Mesenchymal stem cell (in vitro differentiated cells and primary cell): ENCODE results near the gene TFF2.

Source experiments
- DNase-seq: peaks from one replicate; pipeline ENCODE4 v3.0.0-alpha.2; 2013
- H2AFZ ChIP-seq: one replicate; pipeline ENCODE4 v1.6.1; 2013; ENCODE audit warnings: low read depth, mild to moderate bottlenecking, control low read depth, inconsistent platforms, low read length, moderate library complexity
- H2AK5ac ChIP-seq: 2 replicates; pipeline ENCODE4 v1.6.1; 2013; ENCODE audit warnings: low read length, moderate library complexity, mild to moderate bottlenecking, inconsistent platforms; ENCODE audit not compliant: severe bottlenecking
- H2BK120ac ChIP-seq: one replicate; pipeline ENCODE4 v1.6.1; 2013; ENCODE audit warnings: low read depth, mild to moderate bottlenecking, inconsistent platforms, low read length, moderate library complexity
- H2BK12ac ChIP-seq, 2 experiments: one replicate each; pipeline ENCODE4 v1.6.1; 2013; ENCODE audit warnings: inconsistent platforms in 2 of 2, low read length in 2 of 2, mild to moderate bottlenecking in 2 of 2, moderate library complexity in 2 of 2, control low read depth in 1 of 2
- H2BK15ac ChIP-seq: one replicate; pipeline ENCODE4 v1.6.1; 2013; ENCODE audit warnings: mild to moderate bottlenecking, low read depth, inconsistent platforms; ENCODE audit not compliant: poor library complexity, severe bottlenecking
- H2BK5ac ChIP-seq: 2 replicates; pipeline ENCODE4 v1.6.1; 2013; ENCODE audit warnings: low read depth, mild to moderate bottlenecking, low read length, control low read depth, inconsistent platforms; ENCODE audit not compliant: poor library complexity, severe bottlenecking
- H3K14ac ChIP-seq, 2 experiments: one replicate each; pipeline ENCODE4 v1.6.1; 2013; ENCODE audit warnings: inconsistent platforms in 2 of 2, low read length in 2 of 2, control low read depth in 1 of 2, mild to moderate bottlenecking in 1 of 2, moderate library complexity in 1 of 2
- H3K18ac ChIP-seq, 2 experiments: one replicate each; pipeline ENCODE4 v1.6.1; 2013; ENCODE audit warnings: inconsistent platforms in 2 of 2, low read length in 2 of 2, control low read depth in 1 of 2, low read depth in 1 of 2, mild to moderate bottlenecking in 1 of 2
- H3K23ac ChIP-seq, 2 experiments: one replicate each; pipeline ENCODE4 v1.6.1; 2013; ENCODE audit warnings: inconsistent platforms in 2 of 2, low read length in 2 of 2, mild to moderate bottlenecking in 2 of 2, moderate library complexity in 2 of 2, control low read depth in 1 of 2
- H3K27ac ChIP-seq: 2 replicates; pipeline ENCODE4 v1.5.1; 2013; ENCODE audit warnings: mild to moderate bottlenecking, moderate library complexity, low read length, control low read depth, inconsistent platforms; ENCODE audit not compliant: poor library complexity, severe bottlenecking
- H3K27me3 ChIP-seq, 2 experiments: 2 replicates each; pipeline versions ENCODE4 v1.6.1 to v1.7.0; 2013; ENCODE audit warnings: low read length in 2 of 2, mild to moderate bottlenecking in 2 of 2, moderate library complexity in 2 of 2, control low read depth in 1 of 2, inconsistent platforms in 1 of 2; ENCODE audit not compliant: control insufficient read depth in 1 of 2, insufficient read depth in 1 of 2
- H3K36me3 ChIP-seq, 2 experiments: 2 replicates each; pipeline versions ENCODE4 v1.6.1 to v1.7.0; 2013; ENCODE audit warnings: low read length in 2 of 2, control low read depth in 1 of 2, inconsistent platforms in 1 of 2, low read depth in 1 of 2, mild to moderate bottlenecking in 1 of 2; ENCODE audit not compliant: insufficient read depth in 2 of 2, control insufficient read depth in 1 of 2
- H3K4ac ChIP-seq, 2 experiments: one replicate each; pipeline ENCODE4 v1.6.1; 2013; ENCODE audit warnings: inconsistent platforms in 2 of 2, low read length in 2 of 2, mild to moderate bottlenecking in 2 of 2, moderate library complexity in 2 of 2, control low read depth in 1 of 2, low read depth in 1 of 2
- H3K4me1 ChIP-seq: 2 replicates; pipeline ENCODE4 v1.6.1; 2013; ENCODE audit warnings: low read depth, low read length, control low read depth; ENCODE audit not compliant: control insufficient read depth, insufficient read depth
- H3K4me2 ChIP-seq: 2 replicates; pipeline ENCODE4 v1.6.1; 2013; ENCODE audit warnings: low read length, mild to moderate bottlenecking, inconsistent platforms; ENCODE audit not compliant: poor library complexity, severe bottlenecking
- H3K4me3 ChIP-seq, 2 experiments: 2 replicates each; pipeline versions ENCODE4 v1.5.1 to v1.7.0; 2013; ENCODE audit warnings: low read length in 2 of 2, mild to moderate bottlenecking in 2 of 2, control low read depth in 1 of 2, low read depth in 1 of 2; ENCODE audit not compliant: insufficient read depth in 1 of 2
- H3K79me1 ChIP-seq: replicated peaks from 2 replicates; pipeline ENCODE4 v1.6.1; 2013; ENCODE audit warnings: mild to moderate bottlenecking, control low read depth, low read length, inconsistent platforms; ENCODE audit not compliant: poor library complexity, severe bottlenecking
- H3K9ac ChIP-seq: 2 replicates; pipeline ENCODE4 v1.7.0; 2013; ENCODE audit warnings: mild to moderate bottlenecking, low read length, moderate library complexity
- H3K9me3 ChIP-seq: 2 replicates; pipeline ENCODE4 v1.7.0; 2013; ENCODE audit warnings: mild to moderate bottlenecking, low read length; ENCODE audit not compliant: control insufficient read depth
- H4K8ac ChIP-seq: one replicate; pipeline ENCODE4 v1.6.1; 2013; ENCODE audit warnings: inconsistent platforms, mild to moderate bottlenecking, low read length, moderate library complexity
- H4K91ac ChIP-seq: one replicate; pipeline ENCODE4 v1.6.1; 2013; ENCODE audit warnings: mild to moderate bottlenecking, low read length, inconsistent platforms
- WGBS: methylation state at CpG from one replicate; pipeline ENCODE4 v1.1.7; 2013; ENCODE audit warnings: mixed read lengths; 5-methylcytosine and 5-hydroxymethylcytosine counted together

TFF2 gene

DNA sequence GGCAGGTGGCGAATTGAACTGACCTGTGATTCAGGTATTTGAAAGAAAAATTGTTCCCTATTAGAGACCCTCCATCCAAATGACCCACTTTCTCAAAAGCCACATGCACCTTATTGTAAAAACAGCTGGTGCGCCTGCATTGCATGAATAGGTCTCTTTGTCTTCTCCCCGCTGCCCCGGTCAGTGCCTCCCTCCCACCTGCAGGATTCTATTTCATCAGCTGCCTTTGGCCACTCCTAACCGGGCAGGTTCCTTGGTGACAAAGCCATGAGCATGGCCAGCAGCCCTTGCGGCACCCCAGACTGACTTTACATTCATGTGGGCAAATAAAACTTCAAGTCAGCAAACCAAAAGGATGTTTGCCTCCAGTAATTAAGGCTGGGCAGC, 38.6 kb upstream of the TFF2 start:
- Histone ChIP-seq H3K9ac (no peak overlapping the region), H3K36me3 (no peaks in the 10 kb centered on the region), H2AFZ (no peak overlapping the region), H3K4me1 (peaks cover 27% of the 10 kb centered on the region), H3K4me3 (no peak overlapping the region), H3K23ac (no peak overlapping the region), H3K27me3 (peaks cover 0 to 54% of the 10 kb centered on the region in 2 experiments), H2BK5ac (no peak overlapping the region), H2AK5ac (no peak overlapping the region), H3K4me2 (no peak overlapping the region), H2BK120ac (no peak overlapping the region), H2BK12ac (no peak overlapping the region), H3K9me3 (no peaks in the 10 kb centered on the region), H3K14ac (no peak overlapping the region), H4K8ac (no peak overlapping the region), H4K91ac (no peak overlapping the region), H3K18ac (no peak overlapping the region), H3K79me1 (no peaks in the 10 kb centered on the region), H2BK15ac (no peak overlapping the region), H3K4ac (no peak overlapping the region), H3K27ac (no peak overlapping the region)
- WGBS: 62% methylated on average over 6 of the region's 6 CpGs
- no peak for DNase-seq

DNA sequence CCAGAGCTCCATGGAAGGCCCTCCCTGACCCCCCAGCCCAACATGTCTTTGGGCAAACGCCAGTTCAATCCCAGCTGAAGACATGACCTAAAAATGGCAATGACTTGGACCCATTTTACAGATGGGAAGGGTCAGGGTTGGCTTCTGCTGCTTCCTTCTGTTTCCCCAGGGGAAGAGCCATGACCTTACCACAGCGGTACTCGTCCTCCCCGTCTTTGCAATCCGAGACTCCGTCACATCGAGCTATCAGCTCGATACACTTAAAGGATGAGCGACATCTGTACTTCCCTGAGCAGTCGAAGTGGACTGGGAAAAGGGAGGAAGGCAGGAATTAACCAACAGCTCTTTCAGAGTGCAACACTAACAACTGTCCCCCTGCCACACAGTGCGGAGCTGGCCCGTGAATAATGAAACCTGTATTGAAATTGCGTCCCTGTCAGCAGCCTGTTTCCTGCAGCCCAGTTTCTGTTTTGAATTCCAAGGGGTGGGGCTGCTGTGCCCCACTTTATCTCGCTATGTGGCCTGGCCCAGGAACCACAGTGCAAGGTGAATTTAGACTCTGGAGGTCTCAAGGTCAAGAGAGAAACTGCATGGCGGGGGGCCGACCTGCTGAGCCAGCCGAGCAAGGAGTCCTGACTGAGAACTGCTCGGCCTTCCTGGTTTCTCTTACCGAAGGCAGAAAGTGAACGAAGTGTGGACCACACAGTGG, 38.1 kb upstream of the TFF2 start:
- no peak overlapping the region for H2BK12ac ChIP-seq
- H4K8ac ChIP-seq: no peak overlapping the region
- H3K9ac ChIP-seq: no peak overlapping the region
- DNase-seq: no peak
- H2BK5ac ChIP-seq: no peak overlapping the region
- no peak overlapping the region for H4K91ac ChIP-seq
- H3K27me3 ChIP-seq: peaks cover 0 to 54% of the 10 kb centered on the region in 2 experiments
- H3K27ac ChIP-seq: no peak overlapping the region
- H3K79me1 ChIP-seq: no peaks in the 10 kb centered on the region
- WGBS: 85% methylated on average over 20 of the region's 20 CpGs
- H2AK5ac ChIP-seq: no peak overlapping the region
- H2BK15ac ChIP-seq: no peak overlapping the region
- H3K4me2 ChIP-seq: no peak overlapping the region
- no peak overlapping the region for H3K4me3 ChIP-seq
- H3K9me3 ChIP-seq: no peaks in the 10 kb centered on the region
- no peak overlapping the region for H2AFZ ChIP-seq
- no peak overlapping the region for H3K23ac ChIP-seq
- no peak overlapping the region for H3K4ac ChIP-seq
- no peak overlapping the region for H3K14ac ChIP-seq
- no peak overlapping the region for H2BK120ac ChIP-seq
- peaks cover 27% of the 10 kb centered on the region for H3K4me1 ChIP-seq
- H3K36me3 ChIP-seq: no peaks in the 10 kb centered on the region
- no peak overlapping the region for H3K18ac ChIP-seq

DNA sequence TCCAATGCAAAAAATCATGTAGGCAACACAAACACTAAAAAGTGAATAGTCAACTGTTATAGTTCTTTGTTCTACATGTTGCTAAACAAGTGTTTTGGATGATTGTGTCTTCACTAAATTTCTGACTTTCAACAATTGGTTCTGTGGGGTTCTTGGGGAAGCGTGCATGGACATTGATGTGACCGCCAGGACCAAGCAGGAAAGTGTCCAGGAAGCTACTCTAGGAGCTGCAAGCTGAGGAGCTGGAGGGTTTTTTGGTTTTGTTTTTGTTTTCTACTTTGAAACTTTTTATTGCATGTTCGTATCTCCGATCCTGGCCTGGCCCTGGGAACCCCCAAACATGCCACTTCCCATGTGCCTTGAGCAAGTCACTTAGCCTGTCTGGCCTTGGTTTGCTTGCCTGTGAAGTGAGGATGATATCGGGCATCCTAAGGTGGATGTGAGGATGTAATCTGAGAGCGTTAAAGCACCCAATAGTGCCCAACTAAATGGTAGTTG, 37.1 kb upstream of the TFF2 start:
- 90% methylated on average over 6 of the region's 6 CpGs for WGBS

DNA sequence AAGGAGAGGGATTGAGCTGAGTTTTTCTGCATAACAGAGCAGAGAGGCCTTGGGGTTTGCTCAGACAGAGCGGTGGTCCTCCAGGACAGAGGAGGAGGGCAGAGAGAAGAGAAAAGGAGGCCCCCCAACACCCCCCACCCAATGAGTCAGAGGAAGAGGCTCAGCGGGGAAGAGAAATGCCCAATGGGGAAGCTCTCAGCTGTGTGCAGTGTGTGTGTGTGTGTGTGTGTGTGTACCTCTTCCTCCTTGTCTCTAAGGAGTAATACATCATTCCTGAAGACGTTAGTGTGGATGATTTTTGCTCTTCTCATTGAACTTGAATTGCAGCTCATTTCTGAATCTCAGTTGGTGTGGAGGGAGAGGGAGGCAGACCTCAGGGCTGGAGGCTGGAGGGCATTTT, 36.4 kb upstream of the TFF2 start:
- H4K8ac ChIP-seq: no peak overlapping the region
- H3K27me3 ChIP-seq: peaks cover 0 to 53% of the 10 kb centered on the region in 2 experiments
- no peak overlapping the region for H3K4me2 ChIP-seq
- 45% methylated on average over 1 of the region's 3 CpGs for WGBS
- no peak for DNase-seq
- H2BK15ac ChIP-seq: no peak overlapping the region
- no peak overlapping the region for H3K27ac ChIP-seq
- no peak overlapping the region for H3K23ac ChIP-seq
- H3K4me1 ChIP-seq: peaks cover 21% of the 10 kb centered on the region
- H3K4ac ChIP-seq: no peak overlapping the region
- H2BK12ac ChIP-seq: no peak overlapping the region
- H3K4me3 ChIP-seq: no peak overlapping the region
- no peak overlapping the region for H4K91ac ChIP-seq
- H3K14ac ChIP-seq: no peak overlapping the region
- H3K9me3 ChIP-seq: peaks cover 3% of the 10 kb centered on the region
- H2BK5ac ChIP-seq: no peak overlapping the region
- no peaks in the 10 kb centered on the region for H3K79me1 ChIP-seq
- H2AFZ ChIP-seq: no peak overlapping the region
- H2BK120ac ChIP-seq: no peak overlapping the region
- peaks cover 0 to 3% of the 10 kb centered on the region in 2 experiments for H3K36me3 ChIP-seq
- no peak overlapping the region for H3K18ac ChIP-seq
- H3K9ac ChIP-seq: no peak overlapping the region
- no peak overlapping the region for H2AK5ac ChIP-seq

More for the DNA sequence above, 37.1 kb upstream of the TFF2 start:
- no peak overlapping the region for H2BK12ac ChIP-seq
- no peak overlapping the region for H3K4me2 ChIP-seq
- no peak overlapping the region for H3K9ac ChIP-seq
- H3K18ac ChIP-seq: no peak overlapping the region
- H2BK15ac ChIP-seq: no peak overlapping the region
- H4K8ac ChIP-seq: no peak overlapping the region
- DNase-seq: no peak
- H3K4me1 ChIP-seq: peaks cover 27% of the 10 kb centered on the region
- H3K27me3 ChIP-seq: peaks cover 0 to 57% of the 10 kb centered on the region in 2 experiments
- no peak overlapping the region for H3K4me3 ChIP-seq
- peaks cover 0 to 2% of the 10 kb centered on the region in 2 experiments for H3K36me3 ChIP-seq
- no peak overlapping the region for H2AK5ac ChIP-seq
- H3K4ac ChIP-seq: no peak overlapping the region
- no peak overlapping the region for H2AFZ ChIP-seq
- H4K91ac ChIP-seq: no peak overlapping the region
- H3K23ac ChIP-seq: no peak overlapping the region
- no peak overlapping the region for H3K14ac ChIP-seq
- H3K79me1 ChIP-seq: no peaks in the 10 kb centered on the region
- H2BK120ac ChIP-seq: no peak overlapping the region
- no peak overlapping the region for H2BK5ac ChIP-seq
- H3K27ac ChIP-seq: no peak overlapping the region
- H3K9me3 ChIP-seq: no peaks in the 10 kb centered on the region
